Uterus (tissue), 2 donors: Measurements from ENCODE around the gene MAD1L1.

ENCODE experiments used
- CTCF ChIP-seq, 4 experiments: fragments of 200-600 bp in 2 of 4; fragments of 450-650 bp in 2 of 4; sonication (generic) in 2 of 4; IDR thresholded peaks; one replicate each; pipeline ENCODE4 v1.5.1; 2016 to 2019; ENCODE audit warnings: antibody characterized with exemption in 4 of 4, mild to moderate bottlenecking in 2 of 4, moderate library complexity in 1 of 4
- POLR2A ChIP-seq, 2 donors: fragments of 450-650 bp; IDR thresholded peaks; one replicate each; pipeline ENCODE4 v1.6.1; 2016; ENCODE audit warnings: antibody characterized with exemption in 2 of 2, mild to moderate bottlenecking in 1 of 2, moderate library complexity in 1 of 2

- TF ChIP-seq CTCF (IDR thresholded peaks at IDR 0.05) (no peak), POLR2A (IDR thresholded peaks at IDR 0.05) (no peak)
These were observed 323.3 kb downstream of the MAD1L1 start for GRCh38 chr7:1909476-1909875.
